ENCODE data around the gene TBC1D1. TPM values are rescaled to one million over a fixed set of nuclear protein-coding genes. Genes with fewer than 3 reads are reported as not detected.

Gene TBC1D1
- polyA plus RNA-seq, 3 donors = 23.3 to 70.0 (median 31.5) TPM

GRCh38 chr4:38071801-38072431 lies 181.0 kb downstream of the TBC1D1 start:
- Mint-ChIP-seq H3K4me3 (peak overlapping the region in 1 of 2 donors; percentile 1), H3K27me3 (ENCODE audit: low read depth in 3 of 3) (no peaks in the 10 kb centered on the region), H3K36me3 (peaks cover 29 to 57% of the 10 kb centered on the region in 2 donors), H3K4me1 (peaks cover 88% of the 10 kb centered on the region), H3K9me3 (peaks cover 0 to 2% (median 0%) of the 10 kb centered on the region in 7 donors), H3K27ac (peak overlapping the region; percentile 87 to 99 (median 95))
- no peak overlapping the region for H3K4me2 ChIP-seq (replicated peaks; ENCODE audit: extremely low read depth, low read length, poor library complexity, severe bottlenecking)
- H3K27ac ChIP-seq (ENCODE audit: low read depth in 1 of 2, low read length in 2 of 2) = peak overlapping the region; percentile 69 to 96
- intact Hi-C loops (cut with micrococcal nuclease) = loop anchor here (5.0 to 10.0 kb wide), 3 partner anchors 85 to 793 kb away; partner anchors contain the start of gene FAM114A1 (in 1 of the 2)
- H4K20me1 ChIP-seq (ENCODE audit: insufficient read depth, low read length) = no peaks in the 10 kb centered on the region
- H3K9ac ChIP-seq (ENCODE audit: insufficient read depth, low read length, poor library complexity, severe bottlenecking) = peak overlapping the region; percentile 18
- 0% methylated on average over 1 of the region's 7 CpGs for WGBS (ENCODE audit: insufficient coverage)
- peaks cover 43% of the 10 kb centered on the region for H3K79me2 ChIP-seq (ENCODE audit: insufficient read depth, low read length)
- H3K36me3 ChIP-seq (replicated peaks in 1 of 2; ENCODE audit: control insufficient read depth in 1 of 2, insufficient read depth in 2 of 2, low read length in 2 of 2) = peaks cover 7 to 16% of the 10 kb centered on the region in 2 donors
- H3K9me3 ChIP-seq (replicated peaks in 1 of 2; ENCODE audit: control insufficient read depth in 1 of 2, insufficient read depth in 1 of 2, low read length in 2 of 2) = no peaks in the 10 kb centered on the region
- H3K27me3 ChIP-seq (ENCODE audit: control insufficient read depth in 2 of 2, insufficient read depth in 2 of 2, low read length in 2 of 2) = no peaks in the 10 kb centered on the region
- peaks cover 78 to 87% of the 10 kb centered on the region in 2 donors for H3K4me1 ChIP-seq (ENCODE audit: control insufficient read depth in 1 of 2, insufficient read depth in 2 of 2, low read length in 2 of 2)
- TF ChIP-seq CTCF (IDR thresholded peaks at IDR 0.05) = no peak
- peak overlapping the region in 1 of 3 experiments; percentile 13 for H3K4me3 ChIP-seq (replicated peaks in 1 of 3; ENCODE audit: low read depth in 2 of 3, low read length in 3 of 3)
- H2AFZ ChIP-seq (ENCODE audit: insufficient read depth, low read depth, low read length, poor library complexity, severe bottlenecking) = no peak overlapping the region
- peak; percentile 63 to 78 (median 77) for DNase-seq

- TF ChIP-seq CTCF (IDR thresholded peaks at IDR 0.05) = no peak
- Histone ChIP-seq H3K36me3 (replicated peaks in 1 of 2; ENCODE audit: control insufficient read depth in 1 of 2, insufficient read depth in 2 of 2, low read length in 2 of 2) (peaks cover 7 to 15% of the 10 kb centered on the region in 2 donors), H3K27me3 (ENCODE audit: control insufficient read depth in 2 of 2, insufficient read depth in 2 of 2, low read length in 2 of 2) (no peaks in the 10 kb centered on the region), H3K79me2 (ENCODE audit: insufficient read depth, low read length) (peaks cover 50% of the 10 kb centered on the region), H3K4me2 (replicated peaks; ENCODE audit: extremely low read depth, low read length, poor library complexity, severe bottlenecking) (no peak overlapping the region), H4K20me1 (ENCODE audit: insufficient read depth, low read length) (no peaks in the 10 kb centered on the region), H3K9ac (ENCODE audit: insufficient read depth, low read length, poor library complexity, severe bottlenecking) (no peak overlapping the region), H3K4me3 (replicated peaks in 1 of 3; ENCODE audit: low read depth in 2 of 3, low read length in 3 of 3) (no peak overlapping the region), H2AFZ (ENCODE audit: insufficient read depth, low read depth, low read length, poor library complexity, severe bottlenecking) (no peak overlapping the region), H3K9me3 (replicated peaks in 1 of 2; ENCODE audit: control insufficient read depth in 1 of 2, insufficient read depth in 1 of 2, low read length in 2 of 2) (no peaks in the 10 kb centered on the region), H3K4me1 (ENCODE audit: control insufficient read depth in 1 of 2, insufficient read depth in 2 of 2, low read length in 2 of 2) (peaks cover 77 to 87% of the 10 kb centered on the region in 2 donors), H3K27ac (ENCODE audit: low read depth in 1 of 2, low read length in 2 of 2) (peak overlapping the region in 1 of 2 donors; percentile 96)
- no peaks in the 10 kb centered on the region for H3K27me3 Mint-ChIP-seq (ENCODE audit: low read depth in 3 of 3)
- DNase-seq = peak in 2 of 3 donors; percentile 27 to 50
- peaks cover 0 to 2% (median 0%) of the 10 kb centered on the region in 7 donors for H3K9me3 Mint-ChIP-seq
- H3K4me1 Mint-ChIP-seq = peaks cover 85% of the 10 kb centered on the region
- H3K36me3 Mint-ChIP-seq = peaks cover 31 to 53% of the 10 kb centered on the region in 2 donors
- no peak overlapping the region for H3K4me3 Mint-ChIP-seq
- no CpG with 5 or more reads among the region's 3 CpGs for WGBS (ENCODE audit: insufficient coverage)
- intact Hi-C loops (cut with micrococcal nuclease) = loop anchor here (5.0 to 10.0 kb wide), 3 partner anchors 85 to 792 kb away; partner anchors contain the start of gene FAM114A1 (in 1 of the 2)
- peak overlapping the region; percentile 87 to 99 (median 98) for H3K27ac Mint-ChIP-seq
Measured at GRCh38 chr4:38072578-38072977, 181.7 kb downstream of the TBC1D1 start.

Measured in CD14-positive monocyte (primary cell).